Urinary bladder (tissue), 4 donors: ENCODE measurements around the gene MARCHF3. TPM values are rescaled to one million over a fixed set of nuclear protein-coding genes. Genes with fewer than 3 reads are reported as not detected.
"Not testable (repeated sequence)": the region's sequence is repeated elsewhere in the genome, so short reads cannot be mapped to it uniquely, and the experiment has no call there.

Source experiments
- DNase-seq: peaks from one replicate; pipeline ENCODE4 v3.0.0-alpha.2; 2015; ENCODE audit errors: extremely low spot score
- H3K27ac ChIP-seq: one replicate; pipeline ENCODE4 v1.5.1; 2013; ENCODE audit warnings: low read depth, mild to moderate bottlenecking, moderate library complexity
- H3K36me3 ChIP-seq: one replicate; pipeline ENCODE4 v1.6.1; 2013; ENCODE audit warnings: mild to moderate bottlenecking, moderate library complexity; ENCODE audit not compliant: insufficient read depth
- H3K4me1 ChIP-seq: one replicate; pipeline ENCODE4 v1.6.1; 2013; ENCODE audit warnings: mild to moderate bottlenecking, moderate library complexity; ENCODE audit not compliant: insufficient read depth
- H3K4me3 ChIP-seq: one replicate; pipeline ENCODE4 v1.5.1; 2013; ENCODE audit warnings: low read depth, low read length
- WGBS: extraction: QIAGEN DNeasy Blood & Tissue Kit; methylation state at CpG from one replicate; pipeline ENCODE4 v1.1.7; 2013; 5-methylcytosine and 5-hydroxymethylcytosine counted together
- polyA plus RNA-seq: library from polyadenylated mRNA; stranded (reverse); fragments of 200-250 nt; gene quantifications from one replicate; pipeline ENCODE4 v1.2.3, GENCODE V29; 2013
- total RNA-seq: library from RNA; depleted of rRNA; stranded (reverse); fragments of >200 nt; gene quantifications from one replicate; pipeline ENCODE4 v1.2.3, GENCODE V29; 2014
- donor health status: healthy with polysubstance abuse.
- donor health status: healthy.

MARCHF3 gene
- total and polyA plus RNA-seq, 2 donors: 8.6 to 9.2 TPM

GRCh38 chr5:127061956-127062355 lies 31.6 kb upstream of the MARCHF3 start:
- 46% methylated on average over 1 of the region's 1 CpG for WGBS
- Histone ChIP-seq H3K36me3 (no peaks in the 10 kb centered on the region), H3K27ac (no peak overlapping the region), H3K4me1 (no peaks in the 10 kb centered on the region), H3K4me3 (no peak overlapping the region)
- DNase-seq: no peak

GRCh38 chr5:127061537-127061936 lies 31.2 kb upstream of the MARCHF3 start:
- Histone ChIP-seq H3K4me3 (no peak overlapping the region), H3K27ac (no peak overlapping the region), H3K36me3 (no peaks in the 10 kb centered on the region), H3K4me1 (no peaks in the 10 kb centered on the region)
- 64% methylated on average over 1 of the region's 1 CpG for WGBS
- no peak for DNase-seq

GRCh38 chr5:127060470-127060985 lies 30.2 kb upstream of the MARCHF3 start:
- no peaks in the 10 kb centered on the region for H3K4me1 ChIP-seq
- no peaks in the 10 kb centered on the region for H3K36me3 ChIP-seq
- DNase-seq: no peak
- H3K4me3 ChIP-seq: no peak overlapping the region
- 44% methylated on average over 1 of the region's 1 CpG for WGBS
- H3K27ac ChIP-seq: no peak overlapping the region

DNA sequence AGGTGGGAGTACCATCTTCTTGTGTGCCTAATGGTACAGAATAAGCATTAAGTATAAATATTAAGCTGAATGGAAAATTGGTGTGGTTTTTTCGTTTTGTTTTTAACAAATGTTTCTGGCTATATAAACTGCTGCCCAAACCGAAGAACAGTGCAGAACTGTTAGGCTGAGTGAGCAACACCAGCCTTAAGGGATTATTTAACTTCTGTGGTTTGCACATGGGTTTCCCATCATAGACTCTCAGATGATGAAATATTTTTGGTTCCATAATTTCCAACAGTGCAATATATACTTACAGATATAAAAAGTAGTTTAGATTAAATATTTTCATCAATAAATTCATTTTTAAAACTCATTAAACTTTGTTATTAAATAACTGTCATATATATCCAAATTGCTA lies 26.5 kb upstream of the MARCHF3 start:
- H3K27ac ChIP-seq: no peak overlapping the region
- no peaks in the 10 kb centered on the region for H3K36me3 ChIP-seq
- no peaks in the 10 kb centered on the region for H3K4me1 ChIP-seq
- no peak for DNase-seq
- 58% methylated on average over 2 of the region's 2 CpGs for WGBS
- H3K4me3 ChIP-seq: no peak overlapping the region

- Histone ChIP-seq H3K27ac (no peak overlapping the region), H3K4me3 (no peak overlapping the region), H3K4me1 (no peaks in the 10 kb centered on the region), H3K36me3 (no peaks in the 10 kb centered on the region)
- 91% methylated on average over 3 of the region's 3 CpGs for WGBS
- DNase-seq: no peak
Measured at GRCh38 chr5:127055880-127056653, 25.7 kb upstream of the MARCHF3 start.

DNA sequence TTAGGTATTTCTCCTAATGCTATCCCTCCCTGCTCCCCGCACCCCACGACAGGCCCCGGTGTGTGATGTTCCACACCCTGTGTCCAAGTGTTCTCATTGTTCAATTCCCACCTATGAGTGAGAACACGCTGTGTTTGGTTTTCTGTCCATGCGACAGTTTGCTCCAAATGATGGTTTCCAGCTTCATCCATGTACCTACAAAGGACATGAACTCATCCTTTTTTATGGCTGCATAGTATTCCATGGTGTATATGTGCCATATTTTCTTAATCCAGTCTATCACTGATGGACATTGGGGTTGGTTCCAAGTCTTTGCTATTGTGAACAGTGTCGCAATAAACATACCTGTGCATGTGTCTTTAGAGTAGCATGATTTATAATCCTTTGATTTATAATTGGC lies 23.2 kb upstream of the MARCHF3 start:
- 95% methylated on average over 6 of the region's 6 CpGs for WGBS
- DNase-seq: not testable (repeated sequence)

GRCh38 chr5:127053049-127053448 lies 22.7 kb upstream of the MARCHF3 start:
- Histone ChIP-seq H3K4me3 (no peak overlapping the region), H3K36me3 (no peaks in the 10 kb centered on the region), H3K4me1 (no peaks in the 10 kb centered on the region), H3K27ac (no peak overlapping the region)
- no peak for DNase-seq
- WGBS: 89% methylated on average over 3 of the region's 3 CpGs

More for the DNA sequence above, 23.2 kb upstream of the MARCHF3 start:
- not testable (repeated sequence) for H3K27ac ChIP-seq, H3K4me3 ChIP-seq, H3K36me3 ChIP-seq, H3K4me1 ChIP-seq

DNA sequence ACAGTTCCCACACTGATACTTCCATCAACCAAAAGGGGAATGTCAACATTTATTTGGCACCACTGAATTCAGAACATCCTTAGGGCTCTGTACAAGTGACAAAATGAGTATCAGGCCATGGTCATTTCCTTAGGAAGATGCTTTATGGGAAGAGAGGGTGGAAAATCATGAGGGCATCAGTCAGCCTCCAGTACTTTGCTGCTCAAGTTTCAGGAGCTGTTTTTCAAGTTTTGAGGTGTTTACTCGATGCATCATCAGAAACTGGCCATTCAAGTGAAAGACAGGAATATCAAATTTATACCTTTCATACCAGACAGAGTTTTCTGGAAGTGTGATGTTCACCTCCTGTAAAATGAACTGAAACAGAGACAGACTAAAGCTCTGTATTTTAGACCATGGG lies 21.2 kb upstream of the MARCHF3 start:
- DNase-seq: no peak
- Histone ChIP-seq H3K27ac (no peak overlapping the region), H3K4me1 (no peaks in the 10 kb centered on the region), H3K36me3 (no peaks in the 10 kb centered on the region), H3K4me3 (no peak overlapping the region)
- WGBS: 87% methylated on average over 1 of the region's 1 CpG

DNA sequence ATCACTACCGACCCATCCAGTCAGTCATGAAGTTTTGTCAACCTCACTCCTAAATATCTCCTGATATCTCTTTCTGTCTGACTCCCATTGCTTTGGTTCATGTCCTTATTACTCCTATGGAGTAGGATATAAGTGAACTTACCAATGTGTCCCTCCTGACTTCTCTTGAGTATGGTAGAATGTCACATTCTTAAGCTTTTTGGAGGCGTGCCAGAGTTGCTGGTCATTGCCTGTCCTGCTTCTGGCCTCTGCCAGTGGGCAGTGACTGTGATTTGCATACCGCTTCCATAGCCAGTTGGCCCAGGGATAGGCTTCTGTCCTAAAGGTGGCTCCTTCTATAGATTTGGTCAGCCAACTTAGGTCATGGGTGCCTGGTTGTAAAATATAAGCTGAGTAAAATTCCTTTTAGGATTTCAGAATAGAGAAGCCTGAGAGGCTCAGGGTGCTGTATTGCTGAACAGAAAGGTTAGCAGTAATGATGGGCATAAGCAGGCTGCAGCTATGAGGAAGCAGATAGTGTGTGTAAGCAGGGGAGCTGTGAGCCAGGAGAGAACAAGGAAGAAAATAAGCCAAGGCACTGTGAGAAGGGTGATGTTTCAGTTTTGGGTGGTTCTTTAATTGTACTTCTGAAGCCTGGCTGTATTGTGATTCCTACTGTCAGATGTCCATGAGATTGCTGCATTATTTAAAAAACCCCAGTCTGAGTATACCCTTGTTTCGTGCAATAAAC lies 16.1 kb upstream of the MARCHF3 start:
- Histone ChIP-seq H3K4me1 (no peaks in the 10 kb centered on the region), H3K4me3 (no peak overlapping the region), H3K27ac (no peak overlapping the region), H3K36me3 (no peaks in the 10 kb centered on the region)
- WGBS: 86% methylated on average over 4 of the region's 4 CpGs
- no peak for DNase-seq

GRCh38 chr5:127042593-127042992 lies 12.2 kb upstream of the MARCHF3 start:
- Histone ChIP-seq H3K4me1 (no peaks in the 10 kb centered on the region), H3K27ac (no peak overlapping the region), H3K4me3 (no peak overlapping the region), H3K36me3 (no peaks in the 10 kb centered on the region)
- no peak for DNase-seq
- 85% methylated on average over 2 of the region's 2 CpGs for WGBS

DNA sequence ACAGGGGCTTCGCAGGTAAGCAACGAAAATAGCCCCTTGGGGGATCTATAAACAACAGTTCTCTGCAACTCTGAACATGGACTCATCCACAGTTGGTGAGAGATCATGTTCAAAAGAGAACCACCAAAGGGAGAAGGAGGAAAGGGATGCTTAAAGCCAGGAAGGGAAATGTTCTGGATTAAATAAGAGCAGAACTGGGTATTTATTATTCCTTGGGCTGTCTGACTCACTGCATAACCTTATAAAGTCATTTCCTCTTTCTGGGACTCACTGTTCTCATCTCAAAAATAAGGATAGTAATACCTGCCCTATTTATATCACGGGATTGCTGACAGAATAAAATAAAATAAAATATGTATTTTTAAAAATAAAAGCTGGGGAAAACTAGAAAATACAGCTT lies 11.2 kb upstream of the MARCHF3 start:
- Histone ChIP-seq H3K4me1 (no peaks in the 10 kb centered on the region), H3K36me3 (no peaks in the 10 kb centered on the region), H3K27ac (no peak overlapping the region), H3K4me3 (no peak overlapping the region)
- no peak for DNase-seq
- 63% methylated on average over 3 of the region's 3 CpGs for WGBS

GRCh38 chr5:127040796-127041520 lies 10.6 kb upstream of the MARCHF3 start:
- no peak for DNase-seq
- WGBS: 37% methylated on average over 9 of the region's 9 CpGs
- Histone ChIP-seq H3K36me3 (no peaks in the 10 kb centered on the region), H3K4me1 (no peaks in the 10 kb centered on the region), H3K27ac (no peak overlapping the region), H3K4me3 (no peak overlapping the region)

GRCh38 chr5:127038550-127038949 lies 8.2 kb upstream of the MARCHF3 start:
- WGBS: 54% methylated on average over 4 of the region's 4 CpGs

More at GRCh38 chr5:127038550-127038949, 8.2 kb upstream of the MARCHF3 start:
- H3K36me3 ChIP-seq: no peaks in the 10 kb centered on the region
- H3K27ac ChIP-seq: no peak overlapping the region
- no peaks in the 10 kb centered on the region for H3K4me1 ChIP-seq
- DNase-seq: no peak
- H3K4me3 ChIP-seq: no peak overlapping the region
